NCI-H2196 treated with DMSO at 0.1 percent for 48 hours (cell line): ENCODE measurements around the gene ITGB4.

Experiments
- DNase-seq: peaks from one replicate; lab custom pipeline; 2025; ENCODE audit not compliant: unreplicated experiment; lab: John Stamatoyannopoulos, UW

ITGB4 gene

GRCh38 chr17:75720656-75721462 lies at the start of gene ITGB4:
Gene ITGB4, plus strand, starts transcription at chr17:75721459. Its CDS starts 3,245 bp downstream, at chr17:75724704.
- peak; percentile 62 for DNase-seq

- DNase-seq: no peak
These were observed 49.2 kb upstream of the ITGB4 start for GRCh38 chr17:75672011-75672410.

GRCh38 chr17:75673487-75673886 lies 47.8 kb upstream of the ITGB4 start:
- DNase-seq: no peak

- DNase-seq: no peak
These were observed 44.8 kb upstream of the ITGB4 start for GRCh38 chr17:75676461-75676860.

- no peak for DNase-seq
These were observed 41.5 kb upstream of the ITGB4 start for GRCh38 chr17:75679706-75680211.

- DNase-seq: no peak
These were observed 40.8 kb upstream of the ITGB4 start for GRCh38 chr17:75680431-75680830.

- no peak for DNase-seq
These were observed 40.0 kb upstream of the ITGB4 start for GRCh38 chr17:75681289-75681688.

- no peak for DNase-seq
These were observed 37.7 kb upstream of the ITGB4 start for GRCh38 chr17:75683583-75683982.

GRCh38 chr17:75684249-75684648 lies 37.0 kb upstream of the ITGB4 start:
- no peak for DNase-seq

GRCh38 chr17:75684924-75685323 lies 36.3 kb upstream of the ITGB4 start:
- DNase-seq: no peak

- no peak for DNase-seq
These were observed 35.8 kb upstream of the ITGB4 start for GRCh38 chr17:75685499-75685898.

GRCh38 chr17:75688209-75688825 lies 32.9 kb upstream of the ITGB4 start:
- no peak for DNase-seq

- DNase-seq: no peak
These were observed 31.8 kb upstream of the ITGB4 start for GRCh38 chr17:75689441-75689873.

- DNase-seq: no peak
These were observed 29.9 kb upstream of the ITGB4 start for GRCh38 chr17:75691371-75691791.

- DNase-seq: no peak
These were observed 29.2 kb upstream of the ITGB4 start for GRCh38 chr17:75691801-75692626.

GRCh38 chr17:75692976-75693375 lies 28.3 kb upstream of the ITGB4 start:
- no peak for DNase-seq

- DNase-seq: peak; percentile 25
These were observed 27.5 kb upstream of the ITGB4 start for GRCh38 chr17:75693500-75694481.

GRCh38 chr17:75694536-75694935 lies 26.7 kb upstream of the ITGB4 start:
- no peak for DNase-seq

- DNase-seq: no peak
These were observed 26.0 kb upstream of the ITGB4 start for GRCh38 chr17:75695141-75695829.

- no peak for DNase-seq
These were observed 25.4 kb upstream of the ITGB4 start for GRCh38 chr17:75695830-75696271.
